DMS79 (cell line): Measurements from ENCODE around the gene CACNG1.
"Not testable (repeated sequence)": the region's sequence is repeated elsewhere in the genome, so short reads cannot be mapped to it uniquely, and the experiment has no call there.

Source experiments
- DNase-seq: peaks from one replicate; lab custom pipeline; 2025; lab: John Stamatoyannopoulos, UW

CACNG1 gene

DNA sequence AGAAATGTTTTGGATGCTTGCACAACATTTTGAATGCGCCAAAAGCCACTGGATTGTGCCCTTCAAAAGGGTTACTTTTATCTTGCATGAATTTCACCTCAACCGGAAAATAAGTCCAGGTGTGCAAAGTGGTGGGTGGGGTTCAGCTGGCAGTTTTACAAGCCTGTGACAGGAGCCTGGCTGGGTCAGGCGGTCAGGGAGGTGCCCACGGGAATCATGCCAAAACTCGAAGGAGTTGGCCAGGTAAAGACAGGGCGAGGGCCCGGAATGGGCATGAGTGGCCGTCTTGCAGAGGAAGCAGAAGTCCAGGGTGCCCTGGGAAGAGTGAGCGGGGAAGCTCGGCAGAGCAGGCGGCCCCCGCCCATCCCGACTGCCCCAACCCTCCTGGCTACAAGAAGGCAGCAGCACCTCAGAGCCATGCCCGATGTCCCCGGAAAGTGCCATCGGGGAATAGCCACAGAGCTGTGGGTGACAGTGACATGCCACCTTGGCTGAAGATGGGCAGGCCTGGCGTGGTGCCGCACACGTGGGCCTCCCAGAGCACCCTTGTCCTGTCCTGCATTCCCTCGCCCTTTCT lies 19.1 kb upstream of the CACNG1 start:
- peak; percentile 2 for DNase-seq

- no peak for DNase-seq
These were observed 18.0 kb upstream of the CACNG1 start for GRCh38 chr17:67026341-67026740.

GRCh38 chr17:67027031-67027628 lies 17.2 kb upstream of the CACNG1 start:
- DNase-seq, result no peak

- no peak for DNase-seq
These were observed 13.7 kb upstream of the CACNG1 start for GRCh38 chr17:67030641-67031040.

DNA sequence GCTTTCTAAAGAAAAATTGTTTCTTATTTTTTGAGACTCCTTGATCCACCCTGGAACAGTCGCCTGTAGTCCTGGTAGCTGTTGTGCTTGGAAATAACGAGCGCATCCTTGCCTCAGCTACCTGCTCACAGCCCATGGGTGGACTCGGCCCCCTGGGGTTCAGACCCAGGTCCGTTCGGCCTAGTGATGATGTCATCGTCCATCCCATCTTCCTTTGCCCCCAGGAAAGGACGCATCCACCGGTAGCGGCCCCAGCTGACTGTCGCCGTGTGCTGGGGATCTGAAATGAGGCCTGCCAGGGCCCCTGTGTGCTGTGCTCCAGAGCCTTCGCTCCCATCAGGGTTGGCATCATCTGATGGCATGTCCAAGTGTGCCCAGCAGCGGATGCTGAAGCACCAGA lies 12.0 kb upstream of the CACNG1 start:
- no peak for DNase-seq

- DNase-seq, result no peak
These were observed 11.4 kb upstream of the CACNG1 start for GRCh38 chr17:67032985-67033384.

- no peak for DNase-seq
These were observed 10.7 kb upstream of the CACNG1 start for GRCh38 chr17:67033613-67034012.

GRCh38 chr17:67035131-67036083 lies 8.9 kb upstream of the CACNG1 start:
- no peak for DNase-seq

DNA sequence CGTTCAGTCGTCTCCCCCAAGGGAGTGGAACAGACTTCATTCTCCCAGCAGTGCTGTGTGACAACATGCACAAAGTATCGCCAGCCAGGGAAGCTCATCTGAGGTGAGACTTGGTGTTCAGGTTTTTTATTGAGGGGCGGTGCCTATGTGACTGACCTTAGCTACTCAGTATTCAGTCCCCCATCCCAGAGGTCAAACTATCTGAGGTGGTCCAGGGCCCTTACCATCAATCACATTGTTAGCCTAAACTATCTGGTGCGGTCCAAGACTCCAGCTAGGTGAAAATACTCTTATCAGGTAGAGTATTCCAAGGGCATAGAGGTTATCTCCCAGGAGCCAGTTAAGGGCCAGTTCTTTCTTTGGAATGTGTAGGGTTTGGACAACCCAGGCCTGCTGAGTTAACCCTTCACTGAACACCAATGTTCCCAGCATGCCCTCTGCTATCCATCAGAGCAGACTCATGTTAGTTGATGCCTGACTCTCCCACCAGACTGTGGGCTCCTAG lies 5.4 kb upstream of the CACNG1 start:
- DNase-seq, result no peak

GRCh38 chr17:67040652-67041051 lies 3.7 kb upstream of the CACNG1 start:
- no peak for DNase-seq

DNA sequence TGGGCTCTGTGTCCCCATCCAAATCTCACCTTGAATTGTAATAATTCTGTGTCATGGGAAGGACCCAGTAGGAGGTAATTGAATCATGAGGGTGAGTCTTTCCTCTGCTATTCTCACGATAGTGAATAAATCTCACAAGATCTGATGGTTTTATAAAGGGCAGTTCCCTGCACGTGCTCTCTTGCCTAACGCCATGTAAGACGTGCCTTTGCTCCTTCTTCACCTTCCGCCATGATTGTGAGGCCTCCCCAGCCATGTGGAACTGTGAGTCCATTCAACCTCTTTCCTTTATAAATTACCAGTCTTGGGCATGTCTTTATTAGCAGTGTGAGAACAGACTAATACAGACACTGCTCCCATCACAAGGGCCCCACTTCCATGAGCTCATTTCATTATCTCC lies 3.2 kb upstream of the CACNG1 start:
- DNase-seq, result not testable (repeated sequence)

DNA sequence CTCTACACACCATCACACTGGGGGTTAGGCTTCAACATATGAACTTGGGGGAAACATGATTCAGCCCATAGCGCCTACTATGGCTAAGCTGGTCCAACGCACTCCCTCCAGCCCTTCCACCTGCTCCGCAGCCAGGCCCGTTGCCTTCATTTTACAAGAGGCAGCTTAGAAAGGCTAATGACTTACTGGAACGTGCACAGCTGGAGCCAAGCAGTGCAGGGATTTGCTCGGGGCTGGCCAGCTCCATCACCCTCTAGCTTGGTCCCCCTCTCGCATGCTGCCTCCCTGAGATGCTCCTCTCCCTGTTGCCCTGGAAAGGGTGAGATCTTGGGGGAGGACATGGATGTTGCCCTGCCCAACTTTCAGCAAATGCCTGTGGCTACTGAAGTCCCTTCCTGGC lies 2.8 kb upstream of the CACNG1 start:
- no peak for DNase-seq

- no peak for DNase-seq
These were observed 2.1 kb upstream of the CACNG1 start for GRCh38 chr17:67041941-67042899.

- no peak for DNase-seq
These were observed 1.1 kb upstream of the CACNG1 start for GRCh38 chr17:67043283-67043682.

GRCh38 chr17:67044940-67045339 lies 586 bp downstream of the CACNG1 start:
- DNase-seq, result no peak

DNA sequence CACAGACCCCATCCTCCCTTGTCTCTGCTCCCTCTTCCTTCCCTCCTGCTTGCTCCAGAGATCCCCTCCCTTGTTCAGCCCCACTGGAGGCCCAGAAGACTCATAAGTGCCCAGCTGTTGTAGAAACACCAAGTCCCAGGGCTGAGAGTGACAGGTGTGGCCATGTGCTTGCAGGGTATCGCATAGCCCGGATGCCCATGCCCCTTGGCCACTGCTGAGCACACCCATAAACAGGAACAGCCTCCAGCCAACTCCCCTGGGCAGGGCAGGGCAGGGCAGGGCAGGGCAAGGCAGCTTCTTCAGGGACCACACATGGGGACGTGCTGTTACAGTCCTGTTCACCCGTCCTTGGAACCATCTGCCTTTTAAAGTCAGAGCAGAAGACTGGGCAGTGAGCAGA lies 2.0 kb downstream of the CACNG1 start:
- DNase-seq, result no peak

DNA sequence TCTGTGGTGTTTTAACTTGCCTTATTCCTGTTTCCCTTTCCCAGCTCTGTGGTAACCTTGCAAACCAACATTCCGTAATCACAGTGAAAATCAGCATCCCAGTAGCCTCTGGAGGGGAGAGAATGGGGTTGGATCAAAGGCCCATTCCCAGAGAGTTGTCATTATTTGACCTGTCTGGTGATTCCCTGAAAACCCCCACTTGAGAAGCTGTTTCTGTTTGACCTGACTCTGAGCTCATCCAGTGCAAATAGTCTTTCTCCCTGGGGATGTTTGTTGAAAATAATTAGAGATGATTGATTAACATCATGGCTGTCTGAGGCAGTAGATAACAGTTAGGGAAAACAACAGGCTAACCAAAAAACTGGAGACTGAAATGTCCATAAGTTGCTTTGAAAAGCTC lies 3.0 kb downstream of the CACNG1 start:
- DNase-seq, result no peak

GRCh38 chr17:67049025-67049739 lies 4.8 kb downstream of the CACNG1 start:
- no peak for DNase-seq

- no peak for DNase-seq
These were observed 5.7 kb downstream of the CACNG1 start for GRCh38 chr17:67050066-67050465.

GRCh38 chr17:67050471-67051154 lies 6.3 kb downstream of the CACNG1 start:
- DNase-seq, result no peak

GRCh38 chr17:67051155-67051538 lies 6.8 kb downstream of the CACNG1 start:
- DNase-seq, result no peak
